Neutrophil (primary cell): ENCODE measurements around the gene CNTROB.

Experiments used
- H3K27ac ChIP-seq: fragments of 200-600 bp; sonication (generic); 2 replicates; pipeline ENCODE4 v1.5.1; 2016; ENCODE audit warnings: mild to moderate bottlenecking, moderate library complexity
- H3K27me3 ChIP-seq: fragments of 200-600 bp; sonication (generic); 2 replicates; pipeline ENCODE4 v1.6.0; 2016; ENCODE audit warnings: mild to moderate bottlenecking
- H3K36me3 ChIP-seq: fragments of 200-600 bp; sonication (generic); 2 replicates; pipeline ENCODE4 v1.5.1; 2017
- H3K4me1 ChIP-seq, 2 experiments: fragments of 200-600 bp in 1 of 2; sonication (generic) in 1 of 2; 1 replicate in 1 of 2; 2 replicates in 1 of 2; pipeline versions ENCODE4 v1.5.1 to v1.6.1; 2013 to 2016; ENCODE audit warnings: low read depth in 1 of 2, low read length in 1 of 2, mild to moderate bottlenecking in 1 of 2, moderate library complexity in 1 of 2; ENCODE audit not compliant: control insufficient read depth in 1 of 2, insufficient read depth in 1 of 2
- H3K4me3 ChIP-seq, 2 experiments: fragments of 200-600 bp in 1 of 2; sonication (generic) in 1 of 2; 1 replicate in 1 of 2; 2 replicates in 1 of 2; pipeline ENCODE4 v1.5.1; 2013 to 2016; ENCODE audit warnings: low read depth in 1 of 2, low read length in 1 of 2, mild to moderate bottlenecking in 1 of 2, moderate library complexity in 1 of 2
- H3K9me3 ChIP-seq: fragments of 200-600 bp; sonication (generic); 2 replicates; pipeline ENCODE4 v1.5.1; 2016
- CTCF ChIP-seq: fragments of 200-600 bp; sonication (generic); IDR thresholded peaks from 2 replicates; pipeline ENCODE4 v1.5.1; 2016; ENCODE audit warnings: antibody characterized with exemption

CNTROB gene

GRCh38 chr17:7897773-7898172 is 34.2 kb upstream of the CNTROB start:
- no peaks in the 10 kb centered on the region for H3K27me3 ChIP-seq
- no peak overlapping the region for H3K27ac ChIP-seq
- TF ChIP-seq CTCF = peak; percentile 12
- H3K4me1 ChIP-seq = no peaks in the 10 kb centered on the region
- H3K9me3 ChIP-seq = no peaks in the 10 kb centered on the region
- H3K4me3 ChIP-seq = no peak overlapping the region
- H3K36me3 ChIP-seq = peaks cover 95% of the 10 kb centered on the region

- Histone ChIP-seq H3K36me3 (peaks cover 100% of the 10 kb centered on the region), H3K9me3 (no peaks in the 10 kb centered on the region), H3K27me3 (no peaks in the 10 kb centered on the region), H3K27ac (no peak overlapping the region), H3K4me1 (no peaks in the 10 kb centered on the region), H3K4me3 (no peak overlapping the region)
- TF ChIP-seq CTCF = no peak
Observed at GRCh38 chr17:7903154-7904103, 28.6 kb upstream of the CNTROB start.

GRCh38 chr17:7909089-7909488 is 22.9 kb upstream of the CNTROB start:
- H3K27me3 ChIP-seq = no peaks in the 10 kb centered on the region
- H3K9me3 ChIP-seq = no peaks in the 10 kb centered on the region
- peaks cover 84% of the 10 kb centered on the region for H3K36me3 ChIP-seq
- no peak overlapping the region for H3K27ac ChIP-seq
- H3K4me3 ChIP-seq = no peak overlapping the region
- H3K4me1 ChIP-seq = peaks cover 0 to 5% of the 10 kb centered on the region in 2 experiments
- no peak for TF ChIP-seq CTCF

GRCh38 chr17:7910281-7910680 is 21.7 kb upstream of the CNTROB start:
- Histone ChIP-seq H3K36me3 (peaks cover 72% of the 10 kb centered on the region), H3K9me3 (no peaks in the 10 kb centered on the region), H3K27ac (no peak overlapping the region), H3K4me1 (peaks cover 7 to 13% of the 10 kb centered on the region in 2 experiments), H3K27me3 (no peaks in the 10 kb centered on the region), H3K4me3 (no peak overlapping the region)
- TF ChIP-seq CTCF = no peak

- peaks cover 10 to 15% of the 10 kb centered on the region in 2 experiments for H3K4me1 ChIP-seq
- peaks cover 67% of the 10 kb centered on the region for H3K36me3 ChIP-seq
- H3K27me3 ChIP-seq = no peaks in the 10 kb centered on the region
Observed at GRCh38 chr17:7910711-7911110, 21.3 kb upstream of the CNTROB start.

More at GRCh38 chr17:7910711-7911110, 21.3 kb upstream of the CNTROB start:
- H3K27ac ChIP-seq = no peak overlapping the region
- no peaks in the 10 kb centered on the region for H3K9me3 ChIP-seq
- H3K4me3 ChIP-seq = no peak overlapping the region
- TF ChIP-seq CTCF = no peak
